ENCODE results near the gene FBXO46. TPM values are rescaled to one million over a fixed set of nuclear protein-coding genes. Genes with fewer than 3 reads are reported as not detected.

FBXO46 gene
- total RNA-seq, 1 experiment from 2014 or later: 45.5 TPM

DNA sequence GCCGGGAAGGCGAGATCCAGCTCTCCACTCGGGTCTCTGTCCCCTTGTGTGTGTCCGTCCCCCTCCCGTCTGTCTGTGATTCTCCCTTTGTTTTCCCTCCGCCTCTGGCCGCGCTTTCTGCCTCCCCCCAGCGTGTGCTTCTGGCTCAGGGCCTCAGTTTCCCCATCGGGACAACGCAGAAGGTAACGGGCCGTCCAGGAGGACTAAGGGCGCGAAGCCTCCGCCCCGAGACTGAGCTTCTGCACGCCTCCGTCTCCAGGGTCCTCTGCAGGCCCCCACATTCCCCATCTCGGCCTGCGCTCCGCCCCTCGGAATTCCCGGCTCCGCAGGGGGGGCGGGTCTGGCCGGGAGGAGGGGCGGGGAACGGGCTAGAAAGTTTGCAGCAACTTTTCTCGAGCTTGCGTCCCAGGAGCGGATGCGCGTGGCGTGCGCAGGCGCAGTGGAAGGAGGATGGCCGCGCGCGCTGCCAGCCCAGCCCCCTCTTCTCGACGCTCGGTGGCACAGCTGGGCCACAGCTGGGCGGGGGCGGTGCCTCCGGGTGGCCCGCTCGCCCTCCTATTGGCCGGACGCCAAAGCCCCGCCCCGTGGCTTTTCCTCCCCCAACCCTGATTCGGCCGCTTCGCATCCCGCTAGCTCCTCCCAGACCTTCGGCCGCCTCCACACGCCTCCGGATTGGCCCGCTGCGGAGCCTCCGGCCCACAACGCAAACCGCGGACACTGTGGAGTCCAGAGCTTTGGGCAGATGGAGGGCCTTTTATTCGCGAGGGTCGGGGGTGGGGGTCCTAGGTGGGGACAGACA lies 38.5 kb upstream of the FBXO46 start, which contains the start of gene SIX5:
TSS of gene SIX5 (minus strand) at position 269 of the 799 bp plus-strand sequence. CDS start 408 bp downstream, outside the sequence.
- Histone ChIP-seq H3K4me2 (peak within 1 kb of the TSS; percentile 100), H3K9me2 (ENCODE audit: insufficient read depth) (no peaks in the 10 kb centered on the region), H3F3A (ENCODE audit: insufficient read depth, low read depth) (peaks cover 63% of the 10 kb centered on the region; the same call in 1 of the 2 replicates), H3K79me2 (ENCODE audit: low read depth) (no peaks in the 10 kb centered on the region), H3K9me3 (ENCODE audit: insufficient read depth, low read depth) (no peaks in the 10 kb centered on the region), H3K4me3 (peak within 1 kb of the TSS; percentile 97), H3K36me3 (ENCODE audit: low read depth) (0 out of 2 replicates have a peak, but pooled peaks cover 3% of the 10 kb centered on the region), H3K4me1 (replicated peaks; ENCODE audit: insufficient read depth) (peaks cover 17% of the 10 kb centered on the region), H2AFZ (peak within 1 kb of the TSS; percentile 94), H3K27me3 (ENCODE audit: insufficient read depth, low read depth) (no peaks in the 10 kb centered on the region), H3K27ac (peak within 1 kb of the TSS; percentile 79), H4K20me1 (ENCODE audit: insufficient read depth) (no peaks in the 10 kb centered on the region)
- TF ChIP-seq EZH2 (IDR thresholded peaks at IDR 0.05; ENCODE audit: low read depth): no peak
- TF ChIP-seq, protein P1, sequence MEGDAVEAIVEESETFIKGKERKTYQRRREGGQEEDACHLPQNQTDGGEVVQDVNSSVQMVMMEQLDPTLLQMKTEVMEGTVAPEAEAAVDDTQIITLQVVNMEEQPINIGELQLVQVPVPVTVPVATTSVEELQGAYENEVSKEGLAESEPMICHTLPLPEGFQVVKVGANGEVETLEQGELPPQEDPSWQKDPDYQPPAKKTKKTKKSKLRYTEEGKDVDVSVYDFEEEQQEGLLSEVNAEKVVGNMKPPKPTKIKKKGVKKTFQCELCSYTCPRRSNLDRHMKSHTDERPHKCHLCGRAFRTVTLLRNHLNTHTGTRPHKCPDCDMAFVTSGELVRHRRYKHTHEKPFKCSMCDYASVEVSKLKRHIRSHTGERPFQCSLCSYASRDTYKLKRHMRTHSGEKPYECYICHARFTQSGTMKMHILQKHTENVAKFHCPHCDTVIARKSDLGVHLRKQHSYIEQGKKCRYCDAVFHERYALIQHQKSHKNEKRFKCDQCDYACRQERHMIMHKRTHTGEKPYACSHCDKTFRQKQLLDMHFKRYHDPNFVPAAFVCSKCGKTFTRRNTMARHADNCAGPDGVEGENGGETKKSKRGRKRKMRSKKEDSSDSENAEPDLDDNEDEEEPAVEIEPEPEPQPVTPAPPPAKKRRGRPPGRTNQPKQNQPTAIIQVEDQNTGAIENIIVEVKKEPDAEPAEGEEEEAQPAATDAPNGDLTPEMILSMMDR (conservative IDR thresholded peaks at IDR 0.05): no peak
- CTCF ChIA-PET: interaction anchor here (0.5 to 1.5 kb wide), 19 partner anchors 14 to 247 kb away, joined by 3 to 12 read pairs (median 4); partner anchors contain the start of genes FBXO46, QPCTL and RSPH6A
- peak; percentile 91 to 99 for DNase-seq
- POLR2A ChIA-PET (ENCODE audit: unreplicated experiment): interaction anchor here (0.5 to 1.1 kb wide), 19 partner anchors 13 to 647 kb away, joined by 3 to 58 read pairs (median 4); partner anchors contain the start of genes DMPK, FBXO46, QPCTL and SNRPD2
- intact Hi-C loops (cut with micrococcal nuclease; ENCODE audit: unreplicated experiment): loop anchor here (1.0 to 5.0 kb wide), 6 partner anchors 12 to 347 kb away; partner anchors contain the start of genes ERCC1, FBXO46 and QPCTL
- TSS peak; percentile 51 for BruUV-seq (replicated peaks)

- no peaks in the 10 kb centered on the region for H3K79me2 ChIP-seq (ENCODE audit: low read depth)
- H2AFZ ChIP-seq: peak overlapping the region; percentile 94
- no peaks in the 10 kb centered on the region for H4K20me1 ChIP-seq (ENCODE audit: insufficient read depth)
- H3K27ac ChIP-seq: peak overlapping the region; percentile 79
- 0 out of 2 replicates have a peak, but pooled peaks cover 3% of the 10 kb centered on the region for H3K36me3 ChIP-seq (ENCODE audit: low read depth)
- TF ChIP-seq, protein P1 (conservative IDR thresholded peaks at IDR 0.05): no peak
- TF ChIP-seq EZH2 (IDR thresholded peaks at IDR 0.05; ENCODE audit: low read depth): no peak
- H3K4me3 ChIP-seq: peak overlapping the region; percentile 97
- no peaks in the 10 kb centered on the region for H3K9me2 ChIP-seq (ENCODE audit: insufficient read depth)
- peak overlapping the region; percentile 100 for H3K4me2 ChIP-seq
- POLR2A ChIA-PET (ENCODE audit: unreplicated experiment): interaction anchor here (0.6 kb wide), 1 partner anchor 38 kb away, joined by 4 read pairs; the partner anchor contains the start of gene FBXO46
- peaks cover 58% of the 10 kb centered on the region; the same call in 1 of the 2 replicates for H3F3A ChIP-seq (ENCODE audit: insufficient read depth, low read depth)
- H3K27me3 ChIP-seq (ENCODE audit: insufficient read depth, low read depth): no peaks in the 10 kb centered on the region
- peak in 1 of 2 experiments; percentile 41 for DNase-seq
- intact Hi-C loops (cut with micrococcal nuclease; ENCODE audit: unreplicated experiment): loop anchor here (2.0 to 5.0 kb wide), 3 partner anchors 38 to 346 kb away; partner anchors contain the start of genes ERCC1 and FBXO46
- H3K9me3 ChIP-seq (ENCODE audit: insufficient read depth, low read depth): no peaks in the 10 kb centered on the region
- peaks cover 17% of the 10 kb centered on the region for H3K4me1 ChIP-seq (replicated peaks; ENCODE audit: insufficient read depth)
- CTCF ChIA-PET: interaction anchor here (0.6 to 1.2 kb wide), 2 partner anchors 10 to 76 kb away, joined by 4 to 10 read pairs; partner anchors contain the start of gene QPCTL
- BruUV-seq (replicated peaks): no TSS peak
These were observed 37.9 kb upstream of the FBXO46 start for GRCh38 chr19:45768655-45768983.

All from PC-9 (cell line).